Aorta (tissue), 5 donors: ENCODE data around the gene IRF8. TPM values are rescaled to one million over a fixed set of nuclear protein-coding genes. Genes with fewer than 3 reads are reported as not detected.

Experiments used
- ATAC-seq: fragments of 200-7000 bp; cut with Tn5 transposase; one replicate; pipeline ENCODE4 v1.9.1; 2022; ENCODE audit warnings: moderate library complexity; ENCODE audit not compliant: low FRiP score
- DNase-seq, 2 donors: peaks; one replicate each; pipeline ENCODE4 v3.0.0-alpha.2; 2020
- H3K27ac ChIP-seq, 2 donors: one replicate each; pipeline ENCODE4 v1.5.1; 2013; ENCODE audit warnings: low read length in 2 of 2, mild to moderate bottlenecking in 2 of 2, moderate library complexity in 2 of 2, control low read depth in 1 of 2, inconsistent platforms in 1 of 2, low read depth in 1 of 2
- H3K27me3 ChIP-seq, 2 donors: one replicate each; pipeline ENCODE4 v1.6.1; 2013; ENCODE audit warnings: control low read depth in 1 of 2, low read length in 1 of 2, mild to moderate bottlenecking in 1 of 2, moderate library complexity in 1 of 2; ENCODE audit not compliant: insufficient read depth in 2 of 2, control insufficient read depth in 1 of 2
- H3K36me3 ChIP-seq, 2 donors: one replicate each; pipeline ENCODE4 v1.6.1; 2013; ENCODE audit warnings: control low read depth in 1 of 2, low read length in 1 of 2, mild to moderate bottlenecking in 1 of 2; ENCODE audit not compliant: insufficient read depth in 2 of 2, control insufficient read depth in 1 of 2
- H3K4me1 ChIP-seq, 2 donors: one replicate each; pipeline ENCODE4 v1.6.1; 2013; ENCODE audit warnings: low read length in 2 of 2, control low read depth in 1 of 2, mild to moderate bottlenecking in 1 of 2, moderate library complexity in 1 of 2; ENCODE audit not compliant: insufficient read depth in 2 of 2, control insufficient read depth in 1 of 2
- H3K4me3 ChIP-seq, 2 donors: one replicate each; pipeline ENCODE4 v1.5.1; 2013; ENCODE audit warnings: low read length in 2 of 2, control low read depth in 1 of 2, mild to moderate bottlenecking in 1 of 2
- H3K9me3 ChIP-seq: one replicate; pipeline ENCODE4 v1.6.1; 2013; ENCODE audit warnings: mild to moderate bottlenecking, low read length; ENCODE audit not compliant: control insufficient read depth
- WGBS, 2 donors: extraction: QIAGEN DNeasy Blood & Tissue Kit; methylation state at CpG; one replicate each; pipeline ENCODE4 v1.1.7; 2013; 5-methylcytosine and 5-hydroxymethylcytosine counted together
- intact Hi-C, 2 donors: fragments of 100-400 bp; cut with DNase I; formaldehyde crosslinking; loops; one replicate each; pipeline versions ENCODE4 v1.14.2 to v1.15.0; 2022
- polyA plus RNA-seq, 2 donors: library from polyadenylated mRNA; stranded (reverse); fragments of 200-250 nt; gene quantifications; one replicate each; pipeline ENCODE4 v1.2.3, GENCODE V29; 2013
- total RNA-seq, 2 donors: library from RNA; stranded (reverse); fragmentation: NEBNext Ultra II Directional; extraction: Animal tissue kit (Norgen Biotek cat#: 25700); gene quantifications; one replicate each; pipeline ENCODE4 v1.2.1, GENCODE V29; 2021
- donor health status: healthy with polysubstance abuse.
- donor health status: Bipolar disorder and iron deficiency.
- donor health status: DM: no; HTN: no; CAD: no.
- donor health status: DM: no; HTN: no; CAD: no.
- donor health status: DM: yes; HTN: yes; CAD: no.

The IRF8 gene
- total and polyA plus RNA-seq, 4 donors, result 3.7 to 25.2 (median 12.9) TPM

DNA sequence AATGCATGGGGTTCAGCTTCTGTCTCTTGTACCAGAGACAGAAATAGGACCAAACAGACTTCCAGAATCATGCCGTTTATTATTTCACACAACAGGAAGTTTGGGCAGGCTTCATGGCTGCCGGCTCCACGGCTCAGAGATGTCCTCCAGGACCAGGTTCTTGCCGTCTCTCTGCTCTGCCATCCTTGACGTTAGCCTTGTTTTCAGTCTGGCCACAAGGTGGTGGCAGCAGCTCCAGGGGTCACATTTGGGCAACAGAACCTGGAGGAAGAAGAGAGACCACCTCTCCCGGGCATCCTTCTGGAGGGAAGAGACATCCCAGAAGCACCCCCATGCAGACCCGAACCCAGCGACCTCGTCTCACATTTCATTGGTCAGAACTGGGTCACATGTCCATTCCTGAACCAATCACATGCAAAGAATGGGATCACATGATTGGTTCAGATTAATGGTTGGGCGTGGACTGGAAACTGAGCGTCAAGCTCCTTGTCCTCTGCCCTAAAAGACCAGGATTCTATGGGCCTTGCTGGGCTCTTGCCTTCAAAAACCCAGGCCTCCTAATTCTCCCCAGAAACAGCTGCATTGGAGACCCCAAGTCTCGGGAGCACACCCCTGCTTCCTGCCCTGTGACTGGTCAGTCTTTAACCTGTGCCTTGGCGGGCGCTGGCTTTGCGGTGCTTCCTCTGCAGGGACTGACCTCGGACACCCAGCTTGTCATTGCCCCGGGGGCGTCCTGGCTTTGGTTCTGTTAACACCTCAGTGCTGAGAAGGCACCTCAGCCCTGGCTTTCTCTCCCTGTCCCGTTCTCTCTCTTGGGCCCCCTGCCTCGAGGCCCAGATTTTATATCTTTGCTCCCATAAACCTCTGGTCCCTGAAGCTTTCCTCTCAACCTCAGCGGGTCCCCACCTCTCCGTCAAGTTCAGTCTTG is 63.3 kb downstream of the IRF8 start:
- Histone ChIP-seq H3K27me3 (no peaks in the 10 kb centered on the region), H3K4me3 (no peak overlapping the region), H3K4me1 (no peaks in the 10 kb centered on the region), H3K9me3 (no peaks in the 10 kb centered on the region), H3K27ac (no peak overlapping the region), H3K36me3 (no peaks in the 10 kb centered on the region)
- ATAC-seq (no peak), DNase-seq (no peak)
- intact Hi-C loops, result no loop called here
- 81% methylated on average over 22 of the region's 22 CpGs for WGBS, 2 donors

DNA sequence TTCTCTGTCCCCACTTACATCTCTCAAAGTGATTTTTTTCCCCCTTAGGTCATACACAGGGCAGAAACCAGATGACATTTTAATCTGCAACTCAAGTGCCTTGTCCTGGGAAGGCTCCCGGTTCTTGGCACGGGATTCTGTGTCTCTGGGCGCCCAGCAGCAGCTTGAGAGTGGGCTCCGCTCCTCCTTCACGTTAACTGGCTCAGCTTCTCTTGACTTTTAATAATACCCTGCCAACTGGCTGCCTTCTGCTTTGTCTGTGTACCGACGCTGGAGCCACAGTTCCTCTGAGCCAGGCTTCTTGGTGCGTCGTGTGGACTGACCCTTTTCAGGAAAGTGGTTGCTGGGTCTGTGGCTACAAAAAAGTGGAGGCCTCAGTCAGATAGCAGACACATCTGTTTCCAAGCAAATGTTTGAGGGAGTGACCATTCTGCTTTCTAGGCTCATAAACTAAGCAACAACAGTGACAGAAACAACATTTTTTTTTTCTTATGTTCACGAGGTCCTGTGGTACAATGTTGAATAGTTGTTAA is 64.9 kb downstream of the IRF8 start:
- ATAC-seq (no peak), DNase-seq (no peak)
- Histone ChIP-seq H3K27ac (no peak overlapping the region), H3K4me1 (no peaks in the 10 kb centered on the region), H3K27me3 (no peaks in the 10 kb centered on the region), H3K4me3 (no peak overlapping the region), H3K36me3 (no peaks in the 10 kb centered on the region), H3K9me3 (no peaks in the 10 kb centered on the region)
- WGBS, 2 donors, result 5 to 7% methylated on average over 10 of the region's 10 CpGs
- intact Hi-C loops, result no loop called here

DNA sequence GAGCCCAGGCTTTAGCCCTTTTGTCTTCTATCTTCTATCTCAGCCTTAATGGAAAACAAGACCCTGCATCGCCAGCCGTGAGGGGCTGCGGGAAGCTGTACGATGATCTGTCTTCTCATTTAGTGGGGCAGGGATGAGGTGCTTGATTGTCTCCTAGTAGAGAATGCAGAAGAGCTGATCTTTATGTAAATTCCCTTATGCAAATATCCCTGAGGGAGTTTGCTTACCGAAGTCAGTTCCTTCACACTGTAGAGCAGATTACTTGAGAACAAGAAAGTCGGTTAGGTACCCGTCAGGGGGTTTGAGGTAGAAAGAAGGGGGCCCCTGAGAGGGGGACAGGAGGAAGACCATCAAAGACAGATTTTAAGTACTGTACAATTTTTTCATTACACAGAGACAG is 66.2 kb downstream of the IRF8 start:
- intact Hi-C loops, result no loop called here
- Histone ChIP-seq H3K9me3 (no peaks in the 10 kb centered on the region), H3K27me3 (no peaks in the 10 kb centered on the region), H3K4me1 (no peaks in the 10 kb centered on the region), H3K27ac (no peak overlapping the region), H3K4me3 (no peak overlapping the region), H3K36me3 (no peaks in the 10 kb centered on the region)
- 94% methylated on average over 7 of the region's 7 CpGs for WGBS, 2 donors
- DNase-seq (no peak), ATAC-seq (no peak)

DNA sequence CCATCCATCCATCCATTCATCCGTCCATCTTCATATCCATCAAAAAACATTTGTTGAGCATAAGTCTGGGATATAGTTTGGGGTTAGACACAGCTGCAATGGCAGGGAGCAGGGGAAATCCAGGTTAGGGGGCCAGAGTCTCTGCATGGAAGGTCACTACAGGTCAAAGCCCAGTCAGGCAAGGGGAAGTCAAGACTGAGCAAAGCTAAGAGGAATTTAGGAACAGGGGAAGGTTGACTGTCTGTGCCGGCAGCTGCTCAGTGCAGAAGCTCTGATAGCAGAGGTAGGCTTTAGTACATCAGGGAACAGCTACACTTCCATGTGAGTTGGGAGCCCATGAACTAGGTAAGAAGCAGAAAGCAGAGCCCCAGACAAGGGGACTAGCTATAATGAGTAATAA is 68.1 kb downstream of the IRF8 start:
- Histone ChIP-seq H3K4me3 (no peak overlapping the region), H3K27me3 (no peaks in the 10 kb centered on the region), H3K27ac (no peak overlapping the region), H3K4me1 (no peaks in the 10 kb centered on the region), H3K9me3 (no peaks in the 10 kb centered on the region), H3K36me3 (no peaks in the 10 kb centered on the region)
- WGBS, 2 donors, result 64 to 71% methylated on average over 2 of the region's 2 CpGs
- DNase-seq (no peak), ATAC-seq (no peak)
- intact Hi-C loops, result no loop called here

DNA sequence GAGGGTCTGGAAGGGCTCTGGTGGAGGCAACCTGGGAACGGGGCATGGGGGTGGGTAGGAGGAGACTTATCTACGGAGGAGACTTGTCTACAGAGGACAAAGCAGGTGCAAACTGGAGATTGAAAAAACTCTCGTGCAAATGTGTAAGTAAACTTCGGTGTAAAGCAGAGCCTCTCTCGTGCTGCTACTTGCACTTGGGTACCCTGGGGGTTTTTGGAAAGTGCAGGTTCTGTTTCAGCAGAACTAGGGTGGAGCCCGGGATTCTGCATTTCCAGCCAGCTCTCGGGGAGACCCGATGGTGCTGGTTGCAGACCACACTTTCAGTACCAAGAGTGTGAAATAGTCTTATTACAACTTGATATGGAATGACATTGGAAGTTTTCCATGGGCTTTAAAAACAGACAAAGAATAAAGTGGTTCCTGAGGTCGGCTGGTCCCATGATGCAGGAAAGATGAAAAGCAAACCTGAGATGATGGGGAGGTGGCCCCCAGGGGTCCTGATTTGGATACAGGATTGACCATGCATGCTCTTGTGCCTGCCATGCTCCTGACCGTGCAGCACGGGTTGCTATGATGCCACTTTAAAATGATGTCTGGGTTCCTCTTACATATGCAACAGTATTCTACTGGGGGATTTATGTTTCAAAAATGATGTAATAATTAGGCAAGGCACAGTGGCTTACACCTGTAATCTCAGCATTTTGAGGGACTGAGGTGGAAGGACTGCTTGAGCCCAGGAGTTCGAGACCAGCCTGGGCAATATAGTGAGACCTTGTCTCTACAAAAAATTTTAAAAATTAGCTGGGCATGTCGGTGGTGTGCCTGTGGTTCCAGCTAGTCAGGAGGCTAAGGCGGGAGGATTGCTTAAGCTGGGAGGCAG is 69.3 kb downstream of the IRF8 start:
- no peaks in the 10 kb centered on the region for H3K36me3 ChIP-seq
- no peak overlapping the region for H3K27ac ChIP-seq
- DNase-seq (no peak), ATAC-seq (no peak)
- WGBS, 2 donors, result 70 to 71% methylated on average over 14 of the region's 14 CpGs
- no peak overlapping the region for H3K4me3 ChIP-seq
- H3K4me1 ChIP-seq, result no peaks in the 10 kb centered on the region
- H3K9me3 ChIP-seq, result no peaks in the 10 kb centered on the region
- intact Hi-C loops, result no loop called here
- no peaks in the 10 kb centered on the region for H3K27me3 ChIP-seq

DNA sequence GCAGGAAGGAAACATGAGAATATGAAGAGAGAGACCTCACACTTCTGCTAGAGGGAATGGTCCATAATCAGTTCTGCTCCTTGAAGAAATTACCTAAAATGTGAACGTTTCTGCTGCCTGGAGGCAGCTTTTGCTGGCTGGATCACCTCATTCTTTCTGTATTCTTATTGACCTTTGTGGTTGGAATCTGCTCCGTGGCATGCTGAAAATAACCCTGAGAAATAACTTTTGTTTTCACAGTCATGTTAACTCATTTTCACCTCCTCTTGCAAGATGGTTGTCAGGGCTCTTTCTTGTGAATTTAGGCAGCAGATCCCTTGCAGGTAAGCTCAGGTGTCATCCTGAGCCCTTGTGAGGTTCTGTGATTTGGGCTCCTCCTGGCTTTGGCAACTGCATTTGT is 70.2 kb downstream of the IRF8 start:
- intact Hi-C loops, result no loop called here
- no peak for ATAC-seq
- H3K27ac ChIP-seq, result no peak overlapping the region
- 0 to 3% methylated on average over 2 of the region's 2 CpGs for WGBS, 2 donors
- no peak overlapping the region for H3K4me3 ChIP-seq
- DNase-seq, result no peak
- H3K9me3 ChIP-seq, result no peaks in the 10 kb centered on the region
- no peaks in the 10 kb centered on the region for H3K36me3 ChIP-seq
- H3K27me3 ChIP-seq, result no peaks in the 10 kb centered on the region
- H3K4me1 ChIP-seq, result no peaks in the 10 kb centered on the region

DNA sequence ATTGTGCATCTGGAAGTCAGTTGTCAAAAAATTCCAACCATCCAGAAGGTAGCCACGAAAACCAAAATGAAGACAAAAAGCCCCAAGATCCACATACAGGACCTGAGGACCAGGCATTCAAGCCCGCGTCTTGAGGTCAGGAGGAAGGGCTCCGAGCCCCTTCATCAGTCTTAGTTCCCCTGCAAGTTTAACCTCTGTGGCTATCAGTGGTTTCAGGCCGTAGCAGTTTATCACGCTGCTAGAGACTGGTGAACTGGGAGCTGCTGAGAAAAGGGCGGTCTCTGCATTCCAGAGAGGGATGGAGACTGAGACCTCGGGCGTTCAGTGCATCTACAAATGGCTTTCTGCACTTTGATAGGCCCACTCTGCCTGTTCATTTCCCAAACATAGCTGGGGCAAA is 70.6 kb downstream of the IRF8 start:
- no peak overlapping the region for H3K27ac ChIP-seq
- ATAC-seq (no peak), DNase-seq (no peak)
- H3K4me3 ChIP-seq, result no peak overlapping the region
- WGBS, 2 donors, result 40 to 41% methylated on average over 9 of the region's 9 CpGs
- no peaks in the 10 kb centered on the region for H3K9me3 ChIP-seq
- H3K27me3 ChIP-seq, result no peaks in the 10 kb centered on the region
- no peaks in the 10 kb centered on the region for H3K36me3 ChIP-seq
- intact Hi-C loops, result no loop called here
- H3K4me1 ChIP-seq, result no peaks in the 10 kb centered on the region

DNA sequence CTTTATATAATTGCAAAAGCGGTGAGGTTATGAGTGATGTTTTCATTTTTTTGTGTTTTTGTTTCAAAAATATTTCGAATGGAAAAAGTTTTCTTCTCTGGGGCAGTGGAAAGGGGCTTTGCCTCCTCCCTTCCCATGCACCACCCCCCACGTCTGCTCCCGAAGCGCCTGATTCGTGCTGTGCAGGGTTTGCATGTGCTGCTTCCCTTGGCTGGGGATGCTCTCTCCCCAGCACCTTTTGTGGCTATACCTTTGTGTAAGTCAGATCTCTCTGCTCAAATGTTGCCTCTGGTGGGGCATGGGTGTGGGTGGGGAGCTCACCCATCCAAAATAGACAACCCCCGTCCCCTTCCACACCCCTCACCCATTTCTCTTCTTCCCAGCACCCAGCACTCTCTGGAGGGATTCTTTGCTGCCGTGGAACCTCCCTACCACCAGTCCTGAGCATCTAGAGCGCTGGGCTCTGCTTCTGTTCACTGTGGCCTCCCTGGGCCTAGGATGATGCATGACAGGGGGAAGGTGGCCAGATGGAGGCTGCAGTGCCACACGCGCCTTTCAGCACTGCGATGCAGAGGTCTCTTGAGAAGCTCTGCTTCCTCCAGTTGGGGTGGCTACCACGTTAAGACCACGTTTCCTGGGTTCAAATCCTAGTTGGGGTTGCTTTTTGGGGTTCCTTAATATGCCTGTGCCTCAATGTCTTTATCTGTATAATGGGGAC is 71.2 kb downstream of the IRF8 start:
- ATAC-seq (no peak), DNase-seq (no peak)
- Histone ChIP-seq H3K4me3 (no peak overlapping the region), H3K36me3 (no peaks in the 10 kb centered on the region), H3K27me3 (no peaks in the 10 kb centered on the region), H3K9me3 (no peaks in the 10 kb centered on the region), H3K27ac (no peak overlapping the region), H3K4me1 (no peaks in the 10 kb centered on the region)
- 65 to 71% methylated on average over 14 of the region's 14 CpGs for WGBS, 2 donors
- intact Hi-C loops, result no loop called here
